ENCODE data around the gene HLA-E. TPM values are rescaled to one million over a fixed set of nuclear protein-coding genes. Genes with fewer than 3 reads are reported as not detected.

The HLA-E gene
- total and polyA plus RNA-seq, 4 donors: 133 to 258 (median 207) TPM

GRCh38 chr6:30441171-30441570 is 48.1 kb upstream of the HLA-E start:
- no peak for DNase-seq (ENCODE audit: low spot score)
- Histone ChIP-seq H3K9ac (ENCODE audit: low read depth in 1 of 2, low read length in 2 of 2) (no peak overlapping the region), H3K36me3 (ENCODE audit: control insufficient read depth in 4 of 4, insufficient read depth in 3 of 4, low read depth in 1 of 4, low read length in 3 of 4) (no peaks in the 10 kb centered on the region), H3K27ac (ENCODE audit: low read depth in 1 of 2, low read length in 2 of 2) (no peak overlapping the region), H3K4me1 (ENCODE audit: control insufficient read depth in 4 of 4, insufficient read depth in 4 of 4, low read length in 3 of 4) (no peaks in the 10 kb centered on the region), H3K9me3 (ENCODE audit: control insufficient read depth in 4 of 4, low read length in 3 of 4) (no peaks in the 10 kb centered on the region), H3K27me3 (ENCODE audit: control insufficient read depth in 4 of 4, insufficient read depth in 4 of 4, low read length in 3 of 4) (peaks cover 3 to 15% (median 7%) of the 10 kb centered on the region in 4 donors), H3K4me3 (ENCODE audit: low read depth in 1 of 3, low read length in 3 of 3) (no peak overlapping the region)
- TF ChIP-seq TAF1 (conservative IDR thresholded peaks at IDR 0.05) (no peak), RXRA (IDR thresholded peaks at IDR 0.05) (no peak), FOXA1 (IDR thresholded peaks at IDR 0.05) (no peak), SP1 (IDR thresholded peaks at IDR 0.05) (no peak), CTCF (IDR thresholded peaks at IDR 0.05; ENCODE audit: low read depth, low read length, missing input control) (no peak), HNF4G (IDR thresholded peaks at IDR 0.05) (no peak)
- 45% methylated on average over 3 of the region's 3 CpGs for WGBS

- H3K27me3 ChIP-seq (ENCODE audit: control insufficient read depth in 4 of 4, insufficient read depth in 4 of 4, low read length in 3 of 4): peaks cover 4 to 23% (median 9%) of the 10 kb centered on the region in 4 donors
- no peak overlapping the region for H3K27ac ChIP-seq (ENCODE audit: low read depth in 1 of 2, low read length in 2 of 2)
- no peaks in the 10 kb centered on the region for H3K36me3 ChIP-seq (ENCODE audit: control insufficient read depth in 4 of 4, insufficient read depth in 3 of 4, low read depth in 1 of 4, low read length in 3 of 4)
- no peak for DNase-seq (ENCODE audit: low spot score)
- 14% methylated on average over 20 of the region's 20 CpGs for WGBS
- no peak overlapping the region for H3K4me3 ChIP-seq (ENCODE audit: low read depth in 1 of 3, low read length in 3 of 3)
- no peak overlapping the region for H3K9ac ChIP-seq (ENCODE audit: low read depth in 1 of 2, low read length in 2 of 2)
- TF ChIP-seq SP1 (IDR thresholded peaks at IDR 0.05): no peak
- no peak for TF ChIP-seq HNF4A (conservative IDR thresholded peaks at IDR 0.05)
- TF ChIP-seq CTCF (IDR thresholded peaks at IDR 0.05; ENCODE audit: low read depth, low read length, missing input control): no peak
- TF ChIP-seq YY1 (IDR thresholded peaks at IDR 0.05): no peak
- no peak for TF ChIP-seq MAX (IDR thresholded peaks at IDR 0.05)
- no peak for TF ChIP-seq FOXA1 (IDR thresholded peaks at IDR 0.05)
- TF ChIP-seq JUND (IDR thresholded peaks at IDR 0.05): no peak
- TF ChIP-seq HNF4G (IDR thresholded peaks at IDR 0.05): no peak
- TF ChIP-seq RAD21 (IDR thresholded peaks at IDR 0.05): no peak
- TF ChIP-seq TAF1 (conservative IDR thresholded peaks at IDR 0.05): no peak
- no peak for TF ChIP-seq GABPA (IDR thresholded peaks at IDR 0.05 in 1 of 2, conservative IDR thresholded peaks at IDR 0.05 in 1 of 2)
- TF ChIP-seq NR2F2 (IDR thresholded peaks at IDR 0.05): no peak
- no peak for TF ChIP-seq REST (IDR thresholded peaks at IDR 0.05)
- TF ChIP-seq RXRA (IDR thresholded peaks at IDR 0.05): no peak
- no peak for TF ChIP-seq EGR1 (IDR thresholded peaks at IDR 0.05; ENCODE audit: low read depth in 2 of 2)
- TF ChIP-seq ZBTB33 (IDR thresholded peaks at IDR 0.05): no peak
- no peak for TF ChIP-seq FOXA2 (IDR thresholded peaks at IDR 0.05)
- no peak for TF ChIP-seq ATF3 (IDR thresholded peaks at IDR 0.05)
- H3K9me3 ChIP-seq (ENCODE audit: control insufficient read depth in 4 of 4, low read length in 3 of 4): no peaks in the 10 kb centered on the region
- no peaks in the 10 kb centered on the region for H3K4me1 ChIP-seq (ENCODE audit: control insufficient read depth in 4 of 4, insufficient read depth in 4 of 4, low read length in 3 of 4)
These were observed 45.5 kb upstream of the HLA-E start for GRCh38 chr6:30443657-30444450.

Data from liver (tissue), 9 donors.